ENCODE results near the gene TREML2.

DNA sequence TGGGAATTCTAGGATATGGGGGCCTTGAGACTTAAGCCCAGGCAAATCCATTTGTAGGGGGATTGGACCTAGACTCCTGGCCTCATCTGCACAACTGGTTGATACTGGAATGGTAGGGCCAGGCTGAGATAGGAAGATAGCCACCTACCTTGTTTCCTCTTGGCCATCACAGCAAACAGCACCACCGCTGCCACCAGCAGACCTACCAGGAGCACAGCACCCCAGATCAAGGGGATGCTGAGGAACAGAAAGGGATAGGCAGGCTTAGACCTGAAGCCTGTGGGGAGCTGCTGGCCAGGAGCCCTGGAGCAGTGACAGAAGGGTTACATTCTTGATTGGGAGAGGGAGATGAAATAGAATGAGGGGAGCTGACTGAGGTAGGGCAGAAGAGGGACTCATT is 50.3 kb downstream of the TREML2 start:
- TF ChIP-seq, protein P1, sequence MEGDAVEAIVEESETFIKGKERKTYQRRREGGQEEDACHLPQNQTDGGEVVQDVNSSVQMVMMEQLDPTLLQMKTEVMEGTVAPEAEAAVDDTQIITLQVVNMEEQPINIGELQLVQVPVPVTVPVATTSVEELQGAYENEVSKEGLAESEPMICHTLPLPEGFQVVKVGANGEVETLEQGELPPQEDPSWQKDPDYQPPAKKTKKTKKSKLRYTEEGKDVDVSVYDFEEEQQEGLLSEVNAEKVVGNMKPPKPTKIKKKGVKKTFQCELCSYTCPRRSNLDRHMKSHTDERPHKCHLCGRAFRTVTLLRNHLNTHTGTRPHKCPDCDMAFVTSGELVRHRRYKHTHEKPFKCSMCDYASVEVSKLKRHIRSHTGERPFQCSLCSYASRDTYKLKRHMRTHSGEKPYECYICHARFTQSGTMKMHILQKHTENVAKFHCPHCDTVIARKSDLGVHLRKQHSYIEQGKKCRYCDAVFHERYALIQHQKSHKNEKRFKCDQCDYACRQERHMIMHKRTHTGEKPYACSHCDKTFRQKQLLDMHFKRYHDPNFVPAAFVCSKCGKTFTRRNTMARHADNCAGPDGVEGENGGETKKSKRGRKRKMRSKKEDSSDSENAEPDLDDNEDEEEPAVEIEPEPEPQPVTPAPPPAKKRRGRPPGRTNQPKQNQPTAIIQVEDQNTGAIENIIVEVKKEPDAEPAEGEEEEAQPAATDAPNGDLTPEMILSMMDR (IDR thresholded peaks at IDR 0.05), result no peak
- TF ChIP-seq POLR2AphosphoS5 (IDR thresholded peaks at IDR 0.05; ENCODE audit: low read depth, low read length) (no peak), RAD21 (IDR thresholded peaks at IDR 0.05; ENCODE audit: low read length) (no peak), EZH2phosphoT487 (IDR thresholded peaks at IDR 0.05; ENCODE audit: borderline replicate concordance, low read depth) (no peak), JUND (IDR thresholded peaks at IDR 0.05) (no peak), EP300 (IDR thresholded peaks at IDR 0.05; ENCODE audit: borderline replicate concordance in 1 of 2, low read depth in 1 of 2, low read length in 1 of 2) (no peak), TCF12 (IDR thresholded peaks at IDR 0.05) (no peak)
